Left ventricle myocardium inferior (tissue), 1 donor: ENCODE results near the gene ABTB1. TPM values are rescaled to one million over a fixed set of nuclear protein-coding genes. Genes with fewer than 3 reads are reported as not detected.
"Not testable (repeated sequence)": the region's sequence is repeated elsewhere in the genome, so short reads cannot be mapped to it uniquely, and the experiment has no call there.

ENCODE experiments used
- DNase-seq: peaks from one replicate; pipeline ENCODE4 v3.0.0-alpha.2; 2020
- H3K27ac ChIP-seq: fragments of 200-600 bp; replicated peaks from 2 replicates; pipeline ENCODE4 v1.8.0; 2021
- H3K27me3 ChIP-seq: fragments of 200-600 bp; 2 replicates; pipeline ENCODE4 v1.8.0; 2021; ENCODE audit warnings: low read depth
- H3K36me3 ChIP-seq: fragments of 200-600 bp; 2 replicates; pipeline ENCODE4 v1.8.0; 2021
- H3K4me1 ChIP-seq: fragments of 200-600 bp; 2 replicates; pipeline ENCODE4 v1.8.0; 2021
- H3K4me3 ChIP-seq: fragments of 200-600 bp; 2 replicates; pipeline ENCODE4 v1.8.0; 2021; ENCODE audit warnings: mild to moderate bottlenecking, moderate library complexity
- H3K9me3 ChIP-seq: fragments of 200-600 bp; replicated peaks from 2 replicates; pipeline ENCODE4 v1.8.0; 2021
- intact Hi-C: fragments of 100-400 bp; cut with micrococcal nuclease; formaldehyde crosslinking; loops from one replicate; pipeline ENCODE4 v1.11.0; 2022
- total RNA-seq: library from RNA; stranded (reverse); fragmentation: NEBNext Ultra II Directional; extraction: Animal tissue kit (Norgen Biotek cat#: 25700); gene quantifications from one replicate; pipeline ENCODE4 v1.2.1, GENCODE V29; 2021
- TF ChIP-seq, protein P1 (sequence below): fragments of 200-600 bp; IDR thresholded peaks from 2 replicates; pipeline ENCODE4 v1.8.0; 2021; ENCODE audit warnings: antibody characterized with exemption, mild to moderate bottlenecking, borderline replicate concordance
- donor health status: DM: no; HTN: yes; CAD: no; lungs with severe emphysema.

Gene ABTB1
- total RNA-seq, 1 donor from 2014 or later: 29.9 TPM

- peaks cover 5% of the 10 kb centered on the region for H3K4me1 ChIP-seq
- H3K9me3 ChIP-seq: no peaks in the 10 kb centered on the region
- H3K27me3 ChIP-seq: no peaks in the 10 kb centered on the region
- TF ChIP-seq, protein P1, sequence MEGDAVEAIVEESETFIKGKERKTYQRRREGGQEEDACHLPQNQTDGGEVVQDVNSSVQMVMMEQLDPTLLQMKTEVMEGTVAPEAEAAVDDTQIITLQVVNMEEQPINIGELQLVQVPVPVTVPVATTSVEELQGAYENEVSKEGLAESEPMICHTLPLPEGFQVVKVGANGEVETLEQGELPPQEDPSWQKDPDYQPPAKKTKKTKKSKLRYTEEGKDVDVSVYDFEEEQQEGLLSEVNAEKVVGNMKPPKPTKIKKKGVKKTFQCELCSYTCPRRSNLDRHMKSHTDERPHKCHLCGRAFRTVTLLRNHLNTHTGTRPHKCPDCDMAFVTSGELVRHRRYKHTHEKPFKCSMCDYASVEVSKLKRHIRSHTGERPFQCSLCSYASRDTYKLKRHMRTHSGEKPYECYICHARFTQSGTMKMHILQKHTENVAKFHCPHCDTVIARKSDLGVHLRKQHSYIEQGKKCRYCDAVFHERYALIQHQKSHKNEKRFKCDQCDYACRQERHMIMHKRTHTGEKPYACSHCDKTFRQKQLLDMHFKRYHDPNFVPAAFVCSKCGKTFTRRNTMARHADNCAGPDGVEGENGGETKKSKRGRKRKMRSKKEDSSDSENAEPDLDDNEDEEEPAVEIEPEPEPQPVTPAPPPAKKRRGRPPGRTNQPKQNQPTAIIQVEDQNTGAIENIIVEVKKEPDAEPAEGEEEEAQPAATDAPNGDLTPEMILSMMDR: no peak
- intact Hi-C loops: loop anchor here (5.0 kb wide), 2 partner anchors 176 to 321 kb away; no protein-coding TSS in a partner anchor
- no peak overlapping the region for H3K4me3 ChIP-seq
- H3K36me3 ChIP-seq: no peaks in the 10 kb centered on the region
- no peak for DNase-seq
- no peak overlapping the region for H3K27ac ChIP-seq
Observed at GRCh38 chr3:127651516-127652172, 21.1 kb upstream of the ABTB1 start.

- intact Hi-C loops: loop anchor here (5.0 kb wide), 2 partner anchors 175 to 320 kb away; no protein-coding TSS in a partner anchor
- no peaks in the 10 kb centered on the region for H3K36me3 ChIP-seq
- no peaks in the 10 kb centered on the region for H3K27me3 ChIP-seq
- H3K9me3 ChIP-seq: no peaks in the 10 kb centered on the region
- no peak overlapping the region for H3K27ac ChIP-seq
- H3K4me1 ChIP-seq: peaks cover 5% of the 10 kb centered on the region
- peak; percentile 45 for DNase-seq
- TF ChIP-seq, protein P1: peak; percentile 96
- H3K4me3 ChIP-seq: no peak overlapping the region
Observed at GRCh38 chr3:127652246-127652995, 20.3 kb upstream of the ABTB1 start.

DNA sequence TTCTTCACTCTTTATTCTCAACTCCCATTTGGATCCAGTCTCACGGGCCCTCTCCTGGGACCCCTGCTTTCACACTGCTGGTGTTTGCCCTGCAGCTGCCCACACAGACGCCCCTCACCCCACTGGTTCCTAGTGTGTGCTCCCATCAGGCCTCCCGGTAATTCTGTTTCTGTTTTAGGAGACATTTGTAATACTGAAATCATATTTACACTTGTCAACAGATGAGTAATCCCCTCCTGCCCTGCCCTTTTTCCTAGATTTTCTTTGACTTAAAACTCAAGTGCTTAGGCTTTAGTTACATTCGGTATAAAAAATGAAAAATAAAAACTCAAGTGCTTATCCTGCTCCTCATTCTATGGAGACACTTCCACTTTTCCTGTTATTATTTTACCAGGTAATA is 18.4 kb upstream of the ABTB1 start:
- no peak overlapping the region for H3K4me3 ChIP-seq
- intact Hi-C loops: loop anchor here (5.0 kb wide), 2 partner anchors 173 to 318 kb away; no protein-coding TSS in a partner anchor
- H3K4me1 ChIP-seq: peaks cover 5% of the 10 kb centered on the region
- H3K27me3 ChIP-seq: no peaks in the 10 kb centered on the region
- no peaks in the 10 kb centered on the region for H3K36me3 ChIP-seq
- no peak for DNase-seq
- no peaks in the 10 kb centered on the region for H3K9me3 ChIP-seq
- TF ChIP-seq, protein P1: no peak
- no peak overlapping the region for H3K27ac ChIP-seq

GRCh38 chr3:127654993-127655392 is 17.8 kb upstream of the ABTB1 start:
- H3K4me3 ChIP-seq, H3K27ac ChIP-seq, H3K27me3 ChIP-seq, H3K4me1 ChIP-seq, H3K36me3 ChIP-seq, DNase-seq, H3K9me3 ChIP-seq: not testable (repeated sequence)
- intact Hi-C loops: loop anchor here (5.0 kb wide), 2 partner anchors 172 to 317 kb away; no protein-coding TSS in a partner anchor

- H3K27me3 ChIP-seq: no peaks in the 10 kb centered on the region
- peaks cover 5% of the 10 kb centered on the region for H3K4me1 ChIP-seq
- no peaks in the 10 kb centered on the region for H3K36me3 ChIP-seq
- TF ChIP-seq, protein P1: no peak
- DNase-seq: no peak
- H3K4me3 ChIP-seq: no peak overlapping the region
- intact Hi-C loops: no loop called here
- no peaks in the 10 kb centered on the region for H3K9me3 ChIP-seq
- H3K27ac ChIP-seq: no peak overlapping the region
Observed at GRCh38 chr3:127655641-127656040, 17.1 kb upstream of the ABTB1 start.

- TF ChIP-seq, protein P1: no peak
- Histone ChIP-seq H3K4me3 (no peak overlapping the region), H3K27ac (no peak overlapping the region), H3K27me3 (no peaks in the 10 kb centered on the region), H3K9me3 (no peaks in the 10 kb centered on the region), H3K4me1 (peaks cover 5% of the 10 kb centered on the region), H3K36me3 (no peaks in the 10 kb centered on the region)
- no peak for DNase-seq
- intact Hi-C loops: no loop called here
Observed at GRCh38 chr3:127656906-127657305, 15.8 kb upstream of the ABTB1 start.
